Vagina (tissue), 2 donors: ENCODE data around the gene SCMH1. TPM values are rescaled to one million over a fixed set of nuclear protein-coding genes. Genes with fewer than 3 reads are reported as not detected.

Experiments
- DNase-seq, 2 donors: peaks; one replicate each; pipeline ENCODE4 v3.0.0-alpha.2; 2017; ENCODE audit errors: extremely low spot score in 2 of 2
- H3K27ac ChIP-seq: fragments of 200-600 bp; sonication (generic); one replicate; pipeline ENCODE4 v1.5.1; 2019
- H3K27me3 ChIP-seq: fragments of 200-600 bp; sonication (generic); one replicate; pipeline ENCODE4 v1.5.1; 2019
- H3K36me3 ChIP-seq, 2 donors: fragments of 200-600 bp; sonication (generic); one replicate each; pipeline ENCODE4 v1.5.1; 2017 to 2019
- H3K4me1 ChIP-seq: fragments of 200-600 bp; sonication (generic); one replicate; pipeline ENCODE4 v1.5.1; 2019
- H3K4me3 ChIP-seq, 2 donors: fragments of 200-600 bp; sonication (generic); 1 replicate in 1 of 2; 2 replicates in 1 of 2; pipeline ENCODE4 v1.5.1; 2016 to 2019
- H3K9me3 ChIP-seq: fragments of 200-600 bp; sonication (generic); one replicate; pipeline ENCODE4 v1.5.1; 2019
- CTCF ChIP-seq, 3 experiments: fragments of 450-650 bp in 2 of 3; fragments of 200-600 bp in 1 of 3; sonication (generic) in 1 of 3; IDR thresholded peaks; one replicate each; pipeline ENCODE4 v1.5.1; 2017 to 2019; ENCODE audit warnings: antibody characterized with exemption in 3 of 3, mild to moderate bottlenecking in 2 of 3, moderate library complexity in 2 of 3
- POLR2A ChIP-seq, 2 donors: fragments of 450-650 bp; IDR thresholded peaks; one replicate each; pipeline ENCODE4 v1.6.1; 2017; ENCODE audit warnings: antibody characterized with exemption in 2 of 2, mild to moderate bottlenecking in 2 of 2, moderate library complexity in 2 of 2
- POLR2AphosphoS5 ChIP-seq, 2 donors: sonication (generic); formaldehyde crosslinking; IDR thresholded peaks; one replicate each; pipeline ENCODE4 v1.9.0; 2017; ENCODE audit warnings: antibody characterized with exemption in 2 of 2, mild to moderate bottlenecking in 2 of 2, low read depth in 1 of 2; ENCODE audit not compliant: insufficient read depth in 1 of 2
- intact Hi-C: fragments of 100-400 bp; cut with DNase I; formaldehyde crosslinking; loops from one replicate; pipeline ENCODE4 v1.15.1; 2023
- total RNA-seq: library from RNA; depleted of rRNA; stranded (reverse); fragments of >200 nt; gene quantifications from one replicate; pipeline ENCODE4 v1.2.3, GENCODE V29; 2016

SCMH1 gene
- total RNA-seq, 1 donor from 2014 or later: 35.1 TPM

GRCh38 chr1:41018018-41018410 lies 224.1 kb downstream of the SCMH1 start:
- Histone ChIP-seq H3K27me3 (no peaks in the 10 kb centered on the region), H3K9me3 (no peaks in the 10 kb centered on the region), H3K4me3 (no peak overlapping the region), H3K4me1 (no peaks in the 10 kb centered on the region), H3K36me3 (no peaks in the 10 kb centered on the region), H3K27ac (no peak overlapping the region)
- intact Hi-C loops: no loop called here
- no peak for TF ChIP-seq POLR2AphosphoS5 (IDR thresholded peaks at IDR 0.05; ENCODE audit: insufficient read depth in 1 of 2, low read depth in 1 of 2)
- no peak for TF ChIP-seq CTCF (IDR thresholded peaks at IDR 0.05)
- TF ChIP-seq POLR2A (IDR thresholded peaks at IDR 0.05): no peak
- DNase-seq: no peak

- Histone ChIP-seq H3K9me3 (no peaks in the 10 kb centered on the region), H3K27ac (no peak overlapping the region), H3K27me3 (no peaks in the 10 kb centered on the region), H3K4me3 (no peak overlapping the region), H3K4me1 (no peaks in the 10 kb centered on the region), H3K36me3 (no peaks in the 10 kb centered on the region)
- DNase-seq: no peak
- intact Hi-C loops: no loop called here
- TF ChIP-seq POLR2A (IDR thresholded peaks at IDR 0.05) (no peak), POLR2AphosphoS5 (IDR thresholded peaks at IDR 0.05; ENCODE audit: insufficient read depth in 1 of 2, low read depth in 1 of 2) (no peak), CTCF (IDR thresholded peaks at IDR 0.05) (no peak)
Observed at GRCh38 chr1:41017141-41018017, 224.7 kb downstream of the SCMH1 start.

GRCh38 chr1:41015897-41016470 lies 226.1 kb downstream of the SCMH1 start:
- no peak overlapping the region for H3K27ac ChIP-seq
- no peak for TF ChIP-seq POLR2A (IDR thresholded peaks at IDR 0.05)
- no peak for TF ChIP-seq CTCF (IDR thresholded peaks at IDR 0.05)
- TF ChIP-seq POLR2AphosphoS5 (IDR thresholded peaks at IDR 0.05; ENCODE audit: insufficient read depth in 1 of 2, low read depth in 1 of 2): no peak
- H3K4me1 ChIP-seq: no peaks in the 10 kb centered on the region
- H3K9me3 ChIP-seq: no peaks in the 10 kb centered on the region
- DNase-seq: no peak
- H3K4me3 ChIP-seq: no peak overlapping the region
- peaks cover 0 to 11% of the 10 kb centered on the region in 2 donors for H3K36me3 ChIP-seq
- no peaks in the 10 kb centered on the region for H3K27me3 ChIP-seq
- intact Hi-C loops: no loop called here

GRCh38 chr1:41015281-41015896 lies 226.7 kb downstream of the SCMH1 start:
- H3K4me3 ChIP-seq: no peak overlapping the region
- H3K36me3 ChIP-seq: peaks cover 0 to 17% of the 10 kb centered on the region in 2 donors
- no peaks in the 10 kb centered on the region for H3K27me3 ChIP-seq
- TF ChIP-seq CTCF (IDR thresholded peaks at IDR 0.05): no peak
- no peak for TF ChIP-seq POLR2AphosphoS5 (IDR thresholded peaks at IDR 0.05; ENCODE audit: insufficient read depth in 1 of 2, low read depth in 1 of 2)
- TF ChIP-seq POLR2A (IDR thresholded peaks at IDR 0.05): no peak
- intact Hi-C loops: no loop called here
- no peak for DNase-seq
- H3K4me1 ChIP-seq: no peaks in the 10 kb centered on the region
- H3K9me3 ChIP-seq: no peaks in the 10 kb centered on the region
- no peak overlapping the region for H3K27ac ChIP-seq
